HG02642 (cell line): Measurements from ENCODE around the gene ZKSCAN3.
"Not testable (repeated sequence)": the region's sequence is repeated elsewhere in the genome, so short reads cannot be mapped to it uniquely, and the experiment has no call there.

ENCODE experiments used
- ATAC-seq: cut with Tn5 transposase; IDR thresholded peaks from one replicate; pipeline ENCODE4 v1.9.1; 2021; ENCODE audit warnings: mild to moderate bottlenecking; ENCODE audit not compliant: unreplicated experiment, poor library complexity

Gene ZKSCAN3

DNA sequence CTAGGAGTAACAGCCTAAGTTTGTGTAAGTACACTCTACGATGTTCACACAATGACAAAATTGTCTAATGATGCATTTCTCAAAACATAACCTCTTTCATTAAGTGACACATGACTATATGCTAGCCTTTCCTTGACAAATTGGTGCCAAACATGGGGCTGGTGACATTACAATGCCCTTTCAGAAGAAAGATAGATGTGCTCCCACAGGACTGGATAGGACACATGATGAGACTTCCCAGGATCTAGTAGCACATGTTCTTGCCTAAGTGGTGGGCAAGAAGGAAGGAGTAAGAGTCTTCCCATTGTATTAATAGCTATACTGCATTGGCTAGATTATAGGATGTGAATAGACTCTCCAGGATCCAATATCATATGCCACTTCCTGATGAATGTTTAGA is 21.5 kb downstream of the ZKSCAN3 start:
- no peak for ATAC-seq

DNA sequence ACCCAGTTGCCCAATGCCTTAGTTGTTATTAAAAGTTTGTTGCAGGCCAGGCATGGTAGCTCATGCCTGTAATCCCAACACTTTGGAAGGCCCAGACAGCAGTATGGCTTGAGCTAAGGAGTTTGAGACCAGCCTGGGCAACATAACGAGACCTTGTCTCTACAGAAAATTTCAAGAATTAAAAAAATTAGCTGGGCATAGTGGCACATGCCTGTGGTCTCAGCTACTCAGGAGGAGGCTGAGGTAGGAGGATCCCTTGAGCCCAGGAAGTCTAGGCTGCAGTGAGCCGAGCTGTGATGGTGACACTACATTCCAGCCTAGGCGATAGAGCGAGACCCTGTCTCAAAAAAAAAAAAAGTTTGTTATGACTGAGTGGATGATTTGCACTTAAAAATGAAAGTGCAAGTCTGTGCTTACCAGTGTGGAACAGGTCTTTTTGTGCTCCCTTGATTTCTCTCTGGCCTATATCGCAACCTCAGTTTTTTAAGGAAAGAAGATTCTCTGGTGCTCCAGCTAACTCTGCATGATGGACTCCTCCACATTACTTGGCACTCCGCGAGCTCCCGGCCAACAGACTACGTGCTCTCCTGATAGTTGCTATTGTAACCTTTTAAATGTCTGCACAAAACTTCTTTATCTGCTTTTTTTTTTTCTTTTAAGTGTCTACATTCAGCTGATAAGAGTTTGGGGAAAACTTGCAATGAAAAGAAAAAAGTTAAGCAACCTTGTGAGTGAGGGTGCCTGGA is 22.1 kb downstream of the ZKSCAN3 start:
- ATAC-seq, result peak; percentile 77

GRCh38 chr6:28373925-28374324 is 24.2 kb downstream of the ZKSCAN3 start:
- ATAC-seq, result no peak

DNA sequence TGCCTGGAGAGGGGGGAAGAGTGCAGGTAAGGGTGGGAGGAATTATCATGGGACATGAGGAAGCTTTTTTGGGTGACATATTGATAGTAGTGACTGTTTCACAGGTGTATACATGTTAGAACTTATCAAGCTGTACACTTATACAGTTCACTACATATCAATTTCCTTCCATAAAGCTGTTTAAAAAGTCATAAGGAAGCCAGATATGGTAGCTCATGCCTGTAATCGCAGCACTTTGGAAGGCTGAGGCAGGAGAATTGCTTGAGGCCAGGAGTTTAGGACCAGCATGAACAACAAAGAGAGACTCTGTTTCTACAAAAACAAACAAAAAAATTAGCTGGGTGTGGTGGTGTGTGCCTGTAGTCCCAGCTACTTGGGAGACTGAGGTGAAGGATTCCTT is 28.1 kb downstream of the ZKSCAN3 start:
- ATAC-seq, result no peak

DNA sequence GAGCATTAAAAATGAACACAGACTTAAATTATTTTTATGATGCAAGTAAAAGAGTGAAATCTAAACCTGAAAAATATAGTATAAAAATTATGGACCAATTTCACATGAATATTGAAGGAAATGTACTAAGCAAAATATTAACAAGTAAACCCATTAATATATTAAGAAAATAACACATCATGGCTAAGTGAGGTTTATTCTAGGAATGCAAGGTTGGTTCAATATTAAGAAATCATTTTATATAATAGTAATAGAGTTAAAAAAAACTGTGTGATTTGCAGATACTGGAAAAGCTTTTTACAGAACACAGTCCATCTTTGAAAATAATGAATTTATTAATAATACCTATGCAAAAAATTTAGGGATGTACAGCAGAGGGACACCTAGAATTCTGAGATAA is 28.9 kb downstream of the ZKSCAN3 start:
- ATAC-seq, result no peak

DNA sequence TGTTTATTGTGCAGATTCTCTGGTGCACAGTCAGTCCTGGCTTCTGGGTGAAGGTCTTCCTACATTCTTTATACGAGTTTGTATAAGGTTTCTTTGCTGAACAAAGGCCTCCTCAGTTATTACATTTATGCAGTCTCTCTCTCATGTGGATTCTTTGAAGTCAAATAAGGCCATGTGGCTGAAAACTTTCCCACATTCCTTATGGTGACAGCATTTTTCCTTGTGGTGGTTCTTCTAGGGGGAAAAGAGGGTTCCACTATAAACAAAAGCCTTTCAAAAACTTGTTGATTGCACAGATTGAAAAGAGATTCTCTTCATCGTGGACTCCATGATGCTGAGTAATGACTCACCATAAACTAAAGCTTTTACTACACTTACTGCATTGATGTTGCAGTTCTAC is 30.6 kb downstream of the ZKSCAN3 start:
- ATAC-seq, result no peak

GRCh38 chr6:28383235-28384142 is 33.7 kb downstream of the ZKSCAN3 start:
- ATAC-seq, result peak; percentile 96

GRCh38 chr6:28384143-28384533 is 34.4 kb downstream of the ZKSCAN3 start:
- no peak for ATAC-seq

- ATAC-seq, result no peak
Observed at GRCh38 chr6:28390688-28391087, 40.9 kb downstream of the ZKSCAN3 start.

- no peak for ATAC-seq
Observed at GRCh38 chr6:28393912-28394662, 44.3 kb downstream of the ZKSCAN3 start.

GRCh38 chr6:28395918-28396317 is 46.2 kb downstream of the ZKSCAN3 start:
- no peak for ATAC-seq

GRCh38 chr6:28399350-28400121 is 49.8 kb downstream of the ZKSCAN3 start, which contains the start of gene ZSCAN12:
ZSCAN12 (minus strand) TSS chr6:28399747; CDS start chr6:28398405, 1,342 bp downstream.
- ATAC-seq, result peak; percentile 93

DNA sequence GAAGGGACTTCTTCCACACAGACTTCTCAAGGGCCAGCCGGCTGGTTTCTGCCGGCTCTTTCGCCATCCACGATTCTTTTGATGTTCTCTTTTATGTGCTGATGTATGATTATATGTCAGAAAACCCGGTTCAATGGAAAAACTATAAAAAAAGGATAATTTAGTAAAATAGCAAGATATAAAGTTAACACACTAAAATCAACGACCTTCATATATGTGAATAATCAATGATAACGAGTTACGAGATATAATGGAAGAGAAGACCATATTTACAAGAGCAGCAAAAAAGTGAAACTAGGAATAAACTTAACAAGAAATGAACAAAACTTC is 50.3 kb downstream of the ZKSCAN3 start:
- ATAC-seq, result no peak

GRCh38 chr6:28401172-28401571 is 51.4 kb downstream of the ZKSCAN3 start:
- no peak for ATAC-seq

GRCh38 chr6:28402197-28402596 is 52.5 kb downstream of the ZKSCAN3 start:
- ATAC-seq, result no peak

DNA sequence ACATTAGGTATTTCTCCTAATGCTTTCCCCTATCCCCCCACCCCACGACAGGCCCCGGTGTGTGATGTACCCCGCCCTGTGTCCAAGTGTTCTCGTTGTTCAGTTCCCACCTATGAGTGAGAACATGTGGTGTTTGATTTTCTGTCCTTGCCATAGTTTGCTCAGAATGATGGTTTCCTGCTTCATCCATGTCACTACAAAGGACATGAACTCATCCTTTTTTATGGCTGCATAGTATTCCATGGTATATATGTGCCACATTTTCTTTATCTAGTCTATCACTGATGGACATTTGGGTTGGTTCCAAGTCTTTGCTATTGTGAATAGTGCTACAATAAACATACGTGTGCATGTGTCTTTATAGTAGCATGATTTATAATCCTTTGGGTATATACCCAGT is 54.2 kb downstream of the ZKSCAN3 start:
- ATAC-seq, result not testable (repeated sequence)

DNA sequence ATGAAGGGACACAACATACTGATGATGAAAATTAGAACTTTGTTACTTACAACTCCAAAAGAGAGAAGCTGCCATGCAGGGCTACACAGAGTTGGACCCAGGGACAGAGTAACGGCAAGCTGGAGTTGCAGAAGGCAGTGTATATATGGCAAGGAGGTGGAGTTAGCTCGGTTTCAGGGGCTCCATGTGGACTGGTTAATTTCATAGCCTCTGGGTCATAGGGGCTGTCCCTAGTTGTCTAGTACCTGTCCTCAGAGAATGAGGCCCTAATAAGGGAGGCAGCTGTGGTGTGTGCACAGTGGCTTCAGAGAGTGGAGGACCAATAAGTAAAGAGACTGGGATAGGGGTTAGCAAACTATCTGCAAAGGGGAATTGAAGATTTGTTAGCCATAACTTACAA is 57.7 kb downstream of the ZKSCAN3 start:
- ATAC-seq, result no peak

GRCh38 chr6:28408076-28408802 is 58.5 kb downstream of the ZKSCAN3 start:
- no peak for ATAC-seq

DNA sequence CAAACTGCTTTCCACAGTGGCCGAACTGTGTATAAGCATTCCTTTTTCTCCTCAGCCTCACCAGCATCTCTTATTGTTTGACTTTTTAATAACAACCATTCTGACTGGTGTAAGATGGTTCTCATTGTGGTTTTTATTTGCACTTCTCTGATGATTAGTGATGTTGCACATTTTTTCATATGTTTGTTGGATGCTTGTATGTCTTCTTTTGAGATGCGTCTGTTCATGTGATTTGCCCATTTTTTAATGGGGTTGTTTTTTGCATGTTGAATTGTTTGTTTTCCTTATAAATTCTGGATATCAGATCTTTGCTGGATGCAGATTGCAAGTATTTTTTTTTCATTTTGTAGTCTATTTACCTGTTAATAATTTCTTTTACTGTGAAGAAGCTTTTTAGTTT is 61.0 kb downstream of the ZKSCAN3 start:
- ATAC-seq, result no peak
